Glutamatergic neuron (in vitro differentiated cells): Measurements from ENCODE around the gene PDK2. TPM values are rescaled to one million over a fixed set of nuclear protein-coding genes. Genes with fewer than 3 reads are reported as not detected.

Experiments used
- DNase-seq: peaks from one replicate; pipeline ENCODE4 v3.0.0; 2022
- H3K27ac Mint-ChIP-seq: one replicate; pipeline ENCODE4 v1.8.0; 2020; ENCODE audit warnings: mild to moderate bottlenecking, mixed read lengths, inconsistent platforms; ENCODE audit not compliant: unreplicated experiment
- H3K27me3 Mint-ChIP-seq: one replicate; pipeline ENCODE4 v1.8.0; 2020; ENCODE audit warnings: mild to moderate bottlenecking, moderate library complexity, mixed read lengths, inconsistent platforms; ENCODE audit not compliant: unreplicated experiment
- H3K36me3 Mint-ChIP-seq: one replicate; pipeline ENCODE4 v1.8.0; 2020; ENCODE audit warnings: mild to moderate bottlenecking, mixed read lengths, inconsistent platforms; ENCODE audit not compliant: unreplicated experiment
- H3K4me1 Mint-ChIP-seq: one replicate; pipeline ENCODE4 v1.8.0; 2020; ENCODE audit warnings: mild to moderate bottlenecking, low read depth, mixed read lengths, inconsistent platforms; ENCODE audit not compliant: unreplicated experiment
- H3K4me3 Mint-ChIP-seq: one replicate; pipeline ENCODE4 v1.8.0; 2020; ENCODE audit warnings: mild to moderate bottlenecking, mixed read lengths, inconsistent platforms; ENCODE audit not compliant: unreplicated experiment
- H3K9me3 Mint-ChIP-seq: one replicate; pipeline ENCODE4 v1.8.0; 2020; ENCODE audit warnings: mild to moderate bottlenecking, moderate library complexity, mixed read lengths, inconsistent platforms; ENCODE audit not compliant: unreplicated experiment
- CTCF ChIP-seq: fragments of 200-600 bp; sonication (generic); IDR thresholded peaks from one replicate; pipeline ENCODE4 v1.5.0; 2021; ENCODE audit not compliant: partially characterized antibody, unreplicated experiment
- total RNA-seq: library from RNA; stranded (reverse); fragmentation: NEBNext Ultra II Directional; extraction: Animal tissue kit (Norgen Biotek cat#: 25700); gene quantifications from one replicate; pipeline ENCODE4 v1.2.1, GENCODE V29; 2021; ENCODE audit not compliant: unreplicated experiment

Gene PDK2
- total RNA-seq, 1 donor from 2014 or later, result 36.9 TPM

GRCh38 chr17:50051082-50051576 lies 44.0 kb upstream of the PDK2 start:
- TF ChIP-seq CTCF, result no peak
- Mint-ChIP-seq H3K27me3 (peaks cover 22% of the 10 kb centered on the region), H3K27ac (no peak overlapping the region), H3K4me1 (peaks cover 26% of the 10 kb centered on the region), H3K36me3 (no peaks in the 10 kb centered on the region), H3K9me3 (peaks cover 3% of the 10 kb centered on the region), H3K4me3 (no peak overlapping the region)
- no peak for DNase-seq

DNA sequence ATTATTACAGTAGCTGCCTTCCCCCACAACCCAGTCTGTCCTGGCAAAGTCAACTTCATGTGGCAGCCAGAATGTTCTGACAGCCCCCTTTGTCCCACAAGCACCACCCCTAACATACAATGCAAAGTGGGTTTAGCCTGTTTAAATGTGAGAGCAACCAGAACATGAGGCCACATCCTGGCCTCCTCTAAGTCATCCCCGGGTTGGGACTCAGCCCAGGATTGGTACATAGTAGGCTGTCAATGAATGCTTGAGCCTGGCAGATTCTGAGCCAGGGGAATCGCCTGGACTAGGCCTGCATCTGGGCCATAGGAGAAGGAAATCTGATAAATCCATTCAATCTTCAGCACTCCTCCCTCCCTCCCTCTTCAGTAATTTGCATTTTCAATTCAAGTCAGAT lies 43.5 kb upstream of the PDK2 start:
- peaks cover 26% of the 10 kb centered on the region for H3K4me1 Mint-ChIP-seq
- H3K27ac Mint-ChIP-seq, result no peak overlapping the region
- peaks cover 21% of the 10 kb centered on the region for H3K27me3 Mint-ChIP-seq
- peaks cover 3% of the 10 kb centered on the region for H3K9me3 Mint-ChIP-seq
- no peak for DNase-seq
- no peak for TF ChIP-seq CTCF
- no peak overlapping the region for H3K4me3 Mint-ChIP-seq
- no peaks in the 10 kb centered on the region for H3K36me3 Mint-ChIP-seq

DNA sequence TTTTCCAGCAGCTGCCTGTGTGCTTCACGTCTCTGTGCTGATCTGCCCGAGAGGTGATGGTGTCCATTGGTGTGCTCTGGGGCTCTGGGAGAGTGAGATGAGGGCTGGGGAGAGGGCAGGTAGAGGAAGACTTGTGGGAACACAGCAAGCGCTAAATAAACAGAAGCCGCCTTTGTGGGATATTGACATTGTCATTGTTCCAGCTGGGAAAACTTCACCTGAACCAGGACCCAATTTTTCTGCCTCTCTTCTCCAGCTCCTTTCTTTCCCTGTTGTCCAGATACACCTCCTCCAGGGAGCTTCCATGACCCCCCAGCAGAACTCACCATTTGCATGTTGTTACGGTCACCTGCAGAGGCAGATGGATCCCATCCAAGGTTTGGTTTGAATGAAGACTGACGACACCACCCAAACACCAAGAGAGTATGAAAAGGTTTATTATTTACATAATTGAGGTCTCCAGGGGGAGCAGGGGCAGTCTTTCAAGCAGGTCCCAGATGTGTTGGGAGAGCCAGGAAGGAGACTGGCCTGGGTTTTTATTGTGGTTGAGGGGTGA lies 42.8 kb upstream of the PDK2 start:
- H3K27me3 Mint-ChIP-seq, result peaks cover 21% of the 10 kb centered on the region
- peaks cover 3% of the 10 kb centered on the region for H3K9me3 Mint-ChIP-seq
- H3K36me3 Mint-ChIP-seq, result no peaks in the 10 kb centered on the region
- H3K27ac Mint-ChIP-seq, result peak overlapping the region; percentile 34
- TF ChIP-seq CTCF, result no peak
- no peak for DNase-seq
- peaks cover 29% of the 10 kb centered on the region for H3K4me1 Mint-ChIP-seq
- H3K4me3 Mint-ChIP-seq, result no peak overlapping the region

- no peaks in the 10 kb centered on the region for H3K36me3 Mint-ChIP-seq
- H3K4me3 Mint-ChIP-seq, result peak overlapping the region; percentile 65
- no peak for DNase-seq
- H3K9me3 Mint-ChIP-seq, result peaks cover 5% of the 10 kb centered on the region
- TF ChIP-seq CTCF, result no peak
- peak overlapping the region; percentile 62 for H3K27ac Mint-ChIP-seq
- H3K4me1 Mint-ChIP-seq, result peaks cover 28% of the 10 kb centered on the region
- peaks cover 21% of the 10 kb centered on the region for H3K27me3 Mint-ChIP-seq
Observed at GRCh38 chr17:50052822-50053653, 42.1 kb upstream of the PDK2 start.

DNA sequence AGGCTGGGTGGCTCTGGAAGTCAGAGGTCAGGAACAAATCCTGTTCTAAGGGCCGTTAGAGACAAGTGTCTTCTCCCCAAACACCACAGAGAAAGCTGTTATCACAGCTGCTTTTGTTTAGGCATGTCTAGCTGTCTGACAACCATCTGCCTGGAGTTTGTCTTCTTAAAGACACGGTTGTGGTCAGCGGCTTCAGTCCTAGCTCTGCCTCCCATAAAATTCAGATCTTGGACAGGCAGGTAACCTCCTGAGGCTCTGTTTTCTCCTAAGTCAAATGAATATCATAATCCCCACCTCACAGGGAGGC lies 41.5 kb upstream of the PDK2 start:
- Mint-ChIP-seq H3K4me3 (peak overlapping the region; percentile 65), H3K4me1 (peaks cover 30% of the 10 kb centered on the region), H3K9me3 (peaks cover 5% of the 10 kb centered on the region), H3K36me3 (no peaks in the 10 kb centered on the region), H3K27ac (peak overlapping the region; percentile 62), H3K27me3 (peaks cover 22% of the 10 kb centered on the region)
- no peak for TF ChIP-seq CTCF
- DNase-seq, result no peak
